SK-N-SH (cell line): ENCODE measurements around the gene KCNT1. TPM values are rescaled to one million over a fixed set of nuclear protein-coding genes. Genes with fewer than 3 reads are reported as not detected.

Source experiments
- CTCF ChIA-PET: fragments of 300-600, 350-600 bp; formaldehyde crosslinking; extraction: SDS; loops from one replicate; lab custom pipeline; 2021; lab: Yijun Ruan, JAX
- POLR2A ChIA-PET: fragments of 350-600 bp; sonication (Branson Sonifier 250); formaldehyde crosslinking; extraction: SDS; loops from one replicate; lab custom pipeline; 2020; ENCODE audit warnings: antibody characterized with exemption, inconsistent platforms; lab: Yijun Ruan, JAX
- DNase-seq: peaks from one replicate; pipeline ENCODE4 v3.0.0; 2012
- H2AFZ ChIP-seq: fragments of 200-600 bp; sonication (generic); 2 replicates; pipeline ENCODE4 v1.8.1; 2016; ENCODE audit warnings: antibody characterized with exemption, mild to moderate bottlenecking, low read depth
- H3F3A ChIP-seq: fragments of 200-600 bp; sonication (generic); replicated peaks from 2 replicates; pipeline ENCODE3; 2016; ENCODE audit warnings: antibody characterized with exemption, mild to moderate bottlenecking; ENCODE audit not compliant: insufficient read depth
- H3K27ac ChIP-seq, 2 experiments: fragments of 200-500 bp in 1 of 2; fragments of 200-600 bp in 1 of 2; sonication (Bioruptor generic) in 1 of 2; sonication (generic), shearing (Covaris generic) in 1 of 2; 2 replicates each; pipeline versions ENCODE4 v1.5.1 to v1.6.1; 2014 to 2016; ENCODE audit warnings: low read depth in 2 of 2, inconsistent platforms in 1 of 2, low read length in 1 of 2, mild to moderate bottlenecking in 1 of 2, mixed read lengths in 1 of 2
- H3K27me3 ChIP-seq: fragments of 200-600 bp; sonication (generic), shearing (Covaris generic); 2 replicates; pipeline ENCODE4 v1.6.1; 2016; ENCODE audit warnings: mixed run types; ENCODE audit not compliant: insufficient read depth
- H3K36me3 ChIP-seq, 2 experiments: fragments of 200-500 bp in 1 of 2; fragments of 200-600 bp in 1 of 2; sonication (Bioruptor generic) in 1 of 2; sonication (generic) in 1 of 2; replicated peaks in 1 of 2; 2 replicates each; pipeline versions ENCODE3 to v1.5.1; 2014 to 2016; ENCODE audit warnings: low read length in 1 of 2, mild to moderate bottlenecking in 1 of 2; ENCODE audit not compliant: insufficient read depth in 2 of 2, control insufficient read depth in 1 of 2
- H3K4me1 ChIP-seq, 2 experiments: fragments of 200-500 bp in 1 of 2; fragments of 200-600 bp in 1 of 2; sonication (Bioruptor generic) in 1 of 2; sonication (generic), shearing (Covaris generic) in 1 of 2; 2 replicates each; pipeline versions ENCODE4 v1.5.1 to v1.6.1; 2014 to 2016; ENCODE audit warnings: low read depth in 1 of 2, low read length in 1 of 2, mixed run types in 1 of 2; ENCODE audit not compliant: insufficient read depth in 2 of 2, control insufficient read depth in 1 of 2
- H3K4me2 ChIP-seq: fragments of 200-600 bp; sonication (generic), shearing (Covaris generic); 2 replicates; pipeline ENCODE4 v1.6.1; 2017; ENCODE audit warnings: mixed run types
- H3K4me3 ChIP-seq, 2 experiments: fragments of 200-500 bp in 1 of 2; fragments of 200-600 bp in 1 of 2; sonication (Bioruptor generic) in 1 of 2; sonication (generic), shearing (Covaris generic) in 1 of 2; 2 replicates each; pipeline versions ENCODE4 v1.5.1 to v1.8.1; 2014 to 2016; ENCODE audit warnings: low read depth in 2 of 2, inconsistent platforms in 1 of 2, low read length in 1 of 2, mild to moderate bottlenecking in 1 of 2, mixed read lengths in 1 of 2, moderate library complexity in 1 of 2
- H3K79me2 ChIP-seq: fragments of 200-600 bp; sonication (generic); 2 replicates; pipeline ENCODE4 v1.8.1; 2017; ENCODE audit warnings: mild to moderate bottlenecking; ENCODE audit not compliant: insufficient read depth
- H3K9ac ChIP-seq: fragments of 200-600 bp; sonication (generic); 2 replicates; pipeline ENCODE4 v1.6.1; 2017; ENCODE audit warnings: mixed run types
- H3K9me2 ChIP-seq: fragments of 200-600 bp; sonication (generic); 2 replicates; pipeline ENCODE4 v1.6.1; 2017; ENCODE audit warnings: mixed run types
- H3K9me3 ChIP-seq: fragments of 200-600 bp; sonication (generic); 2 replicates; pipeline ENCODE4 v1.6.1; 2017; ENCODE audit warnings: mixed run types, mild to moderate bottlenecking, moderate library complexity
- H4K20me1 ChIP-seq: fragments of 200-600 bp; sonication (generic); 2 replicates; pipeline ENCODE4 v1.6.1; 2017; ENCODE audit warnings: mild to moderate bottlenecking, mixed run types; ENCODE audit not compliant: insufficient read depth
- ELF1 ChIP-seq: IDR thresholded peaks from 2 replicates; pipeline ENCODE4 v1.4.0; 2012
- EP300 ChIP-seq, 2 experiments: IDR thresholded peaks; 2 replicates each; pipeline versions ENCODE4 v1.4.0 to v1.6.1; 2012; ENCODE audit warnings: borderline replicate concordance in 1 of 2, low read depth in 1 of 2, low read length in 1 of 2
- FOXJ3 ChIP-seq: sonication (generic); formaldehyde crosslinking; IDR thresholded peaks from 2 replicates; pipeline ENCODE4 v1.5.1; 2020; ENCODE audit warnings: mild to moderate bottlenecking, missing genetic modification reagents
- GATA2 ChIP-seq: sonication (generic); formaldehyde crosslinking; IDR thresholded peaks from 2 replicates; pipeline ENCODE4 v1.5.0; 2020; ENCODE audit warnings: mild to moderate bottlenecking, missing genetic modification reagents
- MEF2A ChIP-seq: IDR thresholded peaks from 2 replicates; pipeline ENCODE4 v1.4.0; 2012; ENCODE audit warnings: low read depth, borderline replicate concordance
- MXI1 ChIP-seq: IDR thresholded peaks from 2 replicates; pipeline ENCODE4 v1.6.1; 2012; ENCODE audit warnings: mild to moderate bottlenecking, low read depth, low read length, improper control_type of control experiment
- PBX3 ChIP-seq: IDR thresholded peaks from 2 replicates; pipeline ENCODE4; 2012
- RXRA ChIP-seq: IDR thresholded peaks from 2 replicates; pipeline ENCODE4 v1.4.0; 2012; ENCODE audit warnings: low read depth, mild to moderate bottlenecking, borderline replicate concordance
- SIN3A ChIP-seq: IDR thresholded peaks from 2 replicates; pipeline ENCODE4 v1.6.1; 2012; ENCODE audit warnings: low read depth, mild to moderate bottlenecking, low read length, moderate library complexity, borderline replicate concordance
- SMC3 ChIP-seq: IDR thresholded peaks from 2 replicates; pipeline ENCODE4 v1.6.1; 2012; ENCODE audit warnings: low read depth, low read length, improper control_type of control experiment
- TAF1 ChIP-seq: IDR thresholded peaks from 2 replicates; pipeline ENCODE4 v1.6.1; 2012; ENCODE audit warnings: low read depth, mild to moderate bottlenecking, low read length, moderate library complexity, borderline replicate concordance
- TCF12 ChIP-seq: IDR thresholded peaks from 2 replicates; pipeline ENCODE4 v1.4.0; 2012
- WGBS: methylation state at CpG from one replicate; pipeline ENCODE4 v1.1.6; 2017; ENCODE audit warnings: low lambda C conversion rate; 5-methylcytosine and 5-hydroxymethylcytosine counted together
- polyA plus RNA-seq, 3 experiments: library from polyadenylated mRNA; depleted of rRNA; stranded (reverse); fragments of >200 nt; gene quantifications; 2 replicates each; pipeline ENCODE4 v1.2.3, GENCODE V29; 2012
- TF ChIP-seq, protein P1 (sequence below): IDR thresholded peaks from 2 replicates; pipeline ENCODE4 v1.6.1; 2012; ENCODE audit warnings: mild to moderate bottlenecking, low read depth, low read length, moderate library complexity

Gene KCNT1
- polyA plus RNA-seq, 1 of the 3 experiments (the other 2 are of a cell fraction), result 0.08 TPM

DNA sequence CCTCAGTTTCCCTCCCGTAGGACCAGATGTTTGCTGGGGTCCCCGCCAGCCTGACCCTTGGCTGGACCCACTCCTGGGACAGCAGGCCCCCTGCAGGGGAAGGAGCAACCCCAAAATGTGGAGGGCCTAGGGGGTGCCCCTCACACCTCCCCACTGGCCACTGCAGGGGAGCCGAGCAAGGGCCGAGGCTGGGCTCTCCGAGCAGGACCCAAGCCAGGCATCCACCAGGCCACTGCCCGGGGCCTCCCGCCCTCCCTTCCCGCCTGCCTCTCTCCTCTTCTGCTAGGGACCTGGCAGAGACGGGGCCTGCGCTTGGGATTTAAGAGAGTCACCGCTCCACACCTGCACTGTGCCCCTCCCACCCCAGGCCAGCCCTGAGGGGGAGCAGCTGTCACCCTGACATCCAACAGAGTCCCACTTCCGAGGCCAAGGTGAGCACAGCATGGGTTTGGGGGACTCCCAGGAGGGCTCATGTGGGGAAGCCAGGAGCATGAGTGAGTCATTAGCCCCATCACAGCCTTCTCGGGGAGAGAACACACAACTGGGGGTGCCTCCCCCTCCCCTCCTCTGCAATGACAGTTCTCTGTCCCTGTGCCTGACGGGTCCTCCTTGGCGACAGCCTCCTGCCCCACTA, 18.5 kb upstream of the KCNT1 start:
- Histone ChIP-seq H3K9me3 (no peaks in the 10 kb centered on the region), H4K20me1 (no peaks in the 10 kb centered on the region), H3K27ac (no peak overlapping the region), H2AFZ (no peak overlapping the region), H3K4me1 (no peaks in the 10 kb centered on the region), H3K9ac (no peak overlapping the region), H3K4me2 (no peak overlapping the region), H3K36me3 (no peaks in the 10 kb centered on the region), H3K4me3 (no peak overlapping the region), H3K27me3 (no peaks in the 10 kb centered on the region), H3F3A (no peaks in the 10 kb centered on the region), H3K79me2 (no peaks in the 10 kb centered on the region), H3K9me2 (no peaks in the 10 kb centered on the region)
- ChIA-PET CTCF (no interaction called here), POLR2A (no interaction called here)
- DNase-seq, result no peak
- no peak for TF ChIP-seq TAF1
- no peak for TF ChIP-seq SIN3A
- no peak for TF ChIP-seq PBX3
- TF ChIP-seq, protein P1, sequence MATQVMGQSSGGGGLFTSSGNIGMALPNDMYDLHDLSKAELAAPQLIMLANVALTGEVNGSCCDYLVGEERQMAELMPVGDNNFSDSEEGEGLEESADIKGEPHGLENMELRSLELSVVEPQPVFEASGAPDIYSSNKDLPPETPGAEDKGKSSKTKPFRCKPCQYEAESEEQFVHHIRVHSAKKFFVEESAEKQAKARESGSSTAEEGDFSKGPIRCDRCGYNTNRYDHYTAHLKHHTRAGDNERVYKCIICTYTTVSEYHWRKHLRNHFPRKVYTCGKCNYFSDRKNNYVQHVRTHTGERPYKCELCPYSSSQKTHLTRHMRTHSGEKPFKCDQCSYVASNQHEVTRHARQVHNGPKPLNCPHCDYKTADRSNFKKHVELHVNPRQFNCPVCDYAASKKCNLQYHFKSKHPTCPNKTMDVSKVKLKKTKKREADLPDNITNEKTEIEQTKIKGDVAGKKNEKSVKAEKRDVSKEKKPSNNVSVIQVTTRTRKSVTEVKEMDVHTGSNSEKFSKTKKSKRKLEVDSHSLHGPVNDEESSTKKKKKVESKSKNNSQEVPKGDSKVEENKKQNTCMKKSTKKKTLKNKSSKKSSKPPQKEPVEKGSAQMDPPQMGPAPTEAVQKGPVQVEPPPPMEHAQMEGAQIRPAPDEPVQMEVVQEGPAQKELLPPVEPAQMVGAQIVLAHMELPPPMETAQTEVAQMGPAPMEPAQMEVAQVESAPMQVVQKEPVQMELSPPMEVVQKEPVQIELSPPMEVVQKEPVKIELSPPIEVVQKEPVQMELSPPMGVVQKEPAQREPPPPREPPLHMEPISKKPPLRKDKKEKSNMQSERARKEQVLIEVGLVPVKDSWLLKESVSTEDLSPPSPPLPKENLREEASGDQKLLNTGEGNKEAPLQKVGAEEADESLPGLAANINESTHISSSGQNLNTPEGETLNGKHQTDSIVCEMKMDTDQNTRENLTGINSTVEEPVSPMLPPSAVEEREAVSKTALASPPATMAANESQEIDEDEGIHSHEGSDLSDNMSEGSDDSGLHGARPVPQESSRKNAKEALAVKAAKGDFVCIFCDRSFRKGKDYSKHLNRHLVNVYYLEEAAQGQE, result no peak
- no peak for TF ChIP-seq TCF12
- no peak for TF ChIP-seq RXRA
- no peak for TF ChIP-seq ELF1
- no peak for TF ChIP-seq GATA2 (CRISPR knock-in tag)
- no peak for TF ChIP-seq MXI1
- no peak for TF ChIP-seq EP300 (IDR thresholded peaks at IDR 0.05; ENCODE audit: borderline replicate concordance in 1 of 2, low read depth in 1 of 2, low read length in 1 of 2)
- TF ChIP-seq SMC3, result no peak
- TF ChIP-seq MEF2A, result no peak
- no peak for TF ChIP-seq FOXJ3 (CRISPR knock-in tag)
- 27% methylated on average over 4 of the region's 15 CpGs for WGBS

DNA sequence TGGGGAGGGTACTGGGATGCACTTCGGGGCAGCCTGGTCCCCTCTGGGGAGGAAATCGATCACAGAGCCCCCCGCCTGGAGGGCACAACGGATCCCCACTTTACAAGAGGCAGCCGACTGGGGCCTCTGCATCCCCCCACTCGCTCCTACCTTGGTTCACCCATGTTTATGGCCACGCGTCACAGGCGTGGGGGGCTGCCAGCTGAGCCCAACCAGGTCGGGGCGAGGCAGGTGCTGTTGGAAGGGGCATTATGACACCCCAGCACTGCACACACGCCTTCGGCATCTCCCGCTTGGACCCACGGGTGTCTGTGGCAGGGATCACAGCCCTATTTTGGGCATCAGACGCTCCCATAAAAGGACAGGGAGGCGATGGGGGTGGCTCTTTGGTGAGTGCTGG, 17.3 kb upstream of the KCNT1 start:
- no peaks in the 10 kb centered on the region for H3K4me1 ChIP-seq
- no peak overlapping the region for H3K9ac ChIP-seq
- no peaks in the 10 kb centered on the region for H3F3A ChIP-seq
- WGBS, result 50% methylated on average over 12 of the region's 17 CpGs
- H3K9me2 ChIP-seq, result no peaks in the 10 kb centered on the region
- H3K4me2 ChIP-seq, result no peak overlapping the region
- H3K27ac ChIP-seq, result no peak overlapping the region
- no peaks in the 10 kb centered on the region for H3K79me2 ChIP-seq
- no peaks in the 10 kb centered on the region for H3K36me3 ChIP-seq
- no peaks in the 10 kb centered on the region for H3K9me3 ChIP-seq
- H4K20me1 ChIP-seq, result no peaks in the 10 kb centered on the region
- POLR2A ChIA-PET, result no interaction called here
- CTCF ChIA-PET, result no interaction called here
- DNase-seq, result no peak
- no peak overlapping the region for H2AFZ ChIP-seq
- no peak for TF ChIP-seq PBX3
- no peaks in the 10 kb centered on the region for H3K27me3 ChIP-seq
- no peak overlapping the region for H3K4me3 ChIP-seq
